GM23248 (cell line): Measurements from ENCODE around the gene TRIM6.

ENCODE experiments used
- EZH2 ChIP-seq: fragments of 200-600 bp; sonication (generic); IDR thresholded peaks from 2 replicates; pipeline ENCODE4 v1.6.1; 2018; ENCODE audit warnings: antibody characterized with exemption, mild to moderate bottlenecking; ENCODE audit not compliant: insufficient read depth, poor library complexity, severe bottlenecking
- EZH2phosphoT487 ChIP-seq: fragments of 200-600 bp; sonication (generic); IDR thresholded peaks from 2 replicates; pipeline ENCODE4 v1.6.1; 2018; ENCODE audit warnings: antibody characterized with exemption, moderate library complexity, mild to moderate bottlenecking, low read depth; ENCODE audit not compliant: insufficient read depth

DNA sequence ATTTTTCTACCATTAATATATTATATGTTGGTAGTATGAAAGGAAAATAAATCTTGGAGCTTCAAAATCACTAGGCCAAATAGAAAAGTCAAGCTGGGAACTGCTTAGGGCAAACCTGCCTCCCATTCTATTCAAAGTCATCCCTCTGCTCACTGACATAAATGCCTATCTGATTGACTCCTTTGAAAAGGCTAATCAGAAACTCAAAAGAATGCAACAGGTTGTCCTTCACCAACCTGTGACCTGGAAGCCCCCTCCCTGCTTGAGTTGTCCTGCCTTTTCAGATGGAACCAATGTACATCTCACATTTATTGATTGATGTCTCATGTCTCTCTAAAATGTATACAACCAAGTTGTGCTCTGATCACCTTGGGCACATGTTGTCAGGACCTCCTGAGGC lies 25.1 kb downstream of the TRIM6 start:
- TF ChIP-seq EZH2 (no peak), EZH2phosphoT487 (no peak)
